Measurements from ENCODE around the gene FAM222A.

FAM222A gene

DNA sequence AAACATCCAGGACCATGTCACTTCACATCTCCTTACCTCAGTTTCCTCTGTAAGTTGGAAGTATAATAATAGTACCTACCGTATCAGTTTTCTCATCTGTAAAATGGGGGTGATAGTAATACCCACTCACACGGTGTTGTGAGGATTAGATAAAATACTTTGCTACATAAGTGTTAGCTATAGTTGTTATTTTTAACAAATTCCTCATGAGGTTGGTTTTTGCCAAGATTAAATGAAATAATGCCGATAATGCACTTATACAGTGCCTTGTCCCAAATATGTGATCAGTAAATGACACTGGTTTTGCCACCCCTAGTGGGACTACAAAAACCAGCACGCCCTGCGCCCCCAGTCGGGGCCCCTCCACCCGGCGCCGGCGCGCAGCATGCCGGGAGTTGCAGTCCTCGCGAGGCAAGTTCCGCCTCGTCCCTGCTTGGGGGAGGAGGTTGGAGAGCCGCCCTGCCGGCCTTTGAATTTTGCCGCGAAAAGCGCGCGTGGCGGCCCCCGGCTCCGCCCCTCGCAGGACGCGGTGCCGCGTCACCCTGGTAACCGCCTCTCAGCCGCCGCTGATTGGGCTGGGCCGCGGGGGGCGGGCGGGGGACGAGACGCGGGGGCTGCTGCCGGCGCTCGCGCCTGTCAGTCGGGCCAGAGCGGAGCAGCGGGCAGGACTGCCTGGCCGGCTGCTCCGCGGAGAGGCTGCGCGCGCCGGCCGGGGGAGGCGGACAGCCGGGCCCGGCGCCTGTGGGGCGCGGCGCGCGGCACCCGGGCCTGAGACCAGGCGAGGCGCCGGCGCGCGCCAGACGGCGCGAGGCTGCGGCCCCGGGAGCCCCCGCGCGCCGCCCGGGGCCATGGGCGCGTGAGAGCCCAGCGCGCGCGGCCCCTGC, at the start of gene FAM222A:
TSS of gene FAM222A (plus strand) at position 639 of the 884 bp plus-strand sequence. CDS start 30,322 bp downstream, outside the sequence.
- Histone ChIP-seq H3K9me3 (ENCODE audit: insufficient read depth, low read length) (no peaks in the 10 kb centered on the region), H3K27me3 (ENCODE audit: low read depth, low read length) (no peaks in the 10 kb centered on the region), H3K4me3 (ENCODE audit: low read length) (peak within 1 kb of the TSS; percentile 95), H3K4me2 (ENCODE audit: low read length) (peak within 1 kb of the TSS; percentile 86), H3K4me1 (ENCODE audit: low read length) (peaks cover 6% of the 10 kb centered on the region), H3K9ac (ENCODE audit: low read length) (peak within 1 kb of the TSS; percentile 46), H3K79me2 (ENCODE audit: low read length) (no peaks in the 10 kb centered on the region), H2AFZ (ENCODE audit: low read depth, low read length) (peak within 1 kb of the TSS; percentile 66; the same call in 1 of the 2 replicates), H4K20me1 (ENCODE audit: insufficient read depth, low read length) (no peaks in the 10 kb centered on the region), H3K27ac (ENCODE audit: low read length) (no peak within 1 kb of the TSS), H3K36me3 (replicated peaks; ENCODE audit: low read depth, low read length) (no peaks in the 10 kb centered on the region)
- TF ChIP-seq, protein P1, sequence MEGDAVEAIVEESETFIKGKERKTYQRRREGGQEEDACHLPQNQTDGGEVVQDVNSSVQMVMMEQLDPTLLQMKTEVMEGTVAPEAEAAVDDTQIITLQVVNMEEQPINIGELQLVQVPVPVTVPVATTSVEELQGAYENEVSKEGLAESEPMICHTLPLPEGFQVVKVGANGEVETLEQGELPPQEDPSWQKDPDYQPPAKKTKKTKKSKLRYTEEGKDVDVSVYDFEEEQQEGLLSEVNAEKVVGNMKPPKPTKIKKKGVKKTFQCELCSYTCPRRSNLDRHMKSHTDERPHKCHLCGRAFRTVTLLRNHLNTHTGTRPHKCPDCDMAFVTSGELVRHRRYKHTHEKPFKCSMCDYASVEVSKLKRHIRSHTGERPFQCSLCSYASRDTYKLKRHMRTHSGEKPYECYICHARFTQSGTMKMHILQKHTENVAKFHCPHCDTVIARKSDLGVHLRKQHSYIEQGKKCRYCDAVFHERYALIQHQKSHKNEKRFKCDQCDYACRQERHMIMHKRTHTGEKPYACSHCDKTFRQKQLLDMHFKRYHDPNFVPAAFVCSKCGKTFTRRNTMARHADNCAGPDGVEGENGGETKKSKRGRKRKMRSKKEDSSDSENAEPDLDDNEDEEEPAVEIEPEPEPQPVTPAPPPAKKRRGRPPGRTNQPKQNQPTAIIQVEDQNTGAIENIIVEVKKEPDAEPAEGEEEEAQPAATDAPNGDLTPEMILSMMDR (IDR thresholded peaks at IDR 0.05; ENCODE audit: low read depth, low read length): no peak
- no peak for TF ChIP-seq EZH2phosphoT487 (IDR thresholded peaks at IDR 0.05; ENCODE audit: low read depth)

DNA sequence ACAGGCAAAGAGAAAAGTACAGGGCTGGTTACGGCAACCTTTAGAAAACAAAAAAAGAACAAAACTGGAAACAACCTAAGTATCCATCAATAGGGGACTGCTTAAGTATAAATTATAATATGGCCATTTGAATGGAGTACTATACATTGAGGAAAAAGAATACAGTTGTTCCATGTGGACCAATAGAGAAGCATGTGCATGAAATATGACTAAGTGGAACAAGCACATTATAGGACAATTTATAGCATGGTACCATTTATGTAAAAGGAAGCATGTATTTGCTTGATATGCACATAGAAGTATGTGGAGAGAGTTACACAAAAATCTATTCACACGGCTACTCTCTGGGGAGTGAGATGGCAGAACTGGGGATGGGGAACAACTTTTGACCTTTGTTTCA, 49.2 kb upstream of the FAM222A start:
- Histone ChIP-seq H4K20me1 (ENCODE audit: insufficient read depth, low read length) (no peaks in the 10 kb centered on the region), H3K4me2 (ENCODE audit: low read length) (no peak overlapping the region), H3K9ac (ENCODE audit: low read length) (no peak overlapping the region), H3K36me3 (replicated peaks; ENCODE audit: low read depth, low read length) (no peaks in the 10 kb centered on the region), H3K27me3 (ENCODE audit: low read depth, low read length) (peaks cover 11% of the 10 kb centered on the region; the same call in 1 of the 2 replicates), H3K4me3 (ENCODE audit: low read length) (no peak overlapping the region), H3K4me1 (ENCODE audit: low read length) (no peaks in the 10 kb centered on the region), H2AFZ (ENCODE audit: low read depth, low read length) (no peak overlapping the region), H3K9me3 (ENCODE audit: insufficient read depth, low read length) (no peaks in the 10 kb centered on the region), H3K79me2 (ENCODE audit: low read length) (no peaks in the 10 kb centered on the region), H3K27ac (ENCODE audit: low read length) (no peak overlapping the region)
- no peak for TF ChIP-seq EZH2phosphoT487 (IDR thresholded peaks at IDR 0.05; ENCODE audit: low read depth)
- TF ChIP-seq, protein P1 (IDR thresholded peaks at IDR 0.05; ENCODE audit: low read depth, low read length): no peak

DNA sequence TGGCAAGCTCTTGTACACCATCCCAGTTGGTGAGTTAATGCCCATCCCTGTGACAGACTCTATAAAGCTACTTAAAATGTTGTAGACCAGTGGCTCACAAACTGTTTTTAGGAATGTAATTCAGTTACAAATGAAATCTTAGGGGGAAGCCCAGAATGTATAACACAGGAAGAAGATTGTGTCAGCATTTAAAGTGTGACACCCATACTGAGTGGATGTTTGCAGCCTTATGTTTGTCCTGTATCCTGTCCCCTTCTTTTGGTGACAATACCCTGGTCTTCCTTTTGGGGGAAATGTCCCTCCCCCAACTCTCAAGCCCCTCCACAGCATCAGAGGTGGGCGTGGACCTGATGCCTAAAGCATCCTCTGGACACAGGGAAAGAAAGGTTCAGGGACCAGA, 47.6 kb upstream of the FAM222A start:
- Histone ChIP-seq H3K4me2 (ENCODE audit: low read length) (no peak overlapping the region), H3K36me3 (replicated peaks; ENCODE audit: low read depth, low read length) (no peaks in the 10 kb centered on the region), H3K27me3 (ENCODE audit: low read depth, low read length) (peaks cover 15% of the 10 kb centered on the region; the same call in 1 of the 2 replicates), H4K20me1 (ENCODE audit: insufficient read depth, low read length) (no peaks in the 10 kb centered on the region), H3K79me2 (ENCODE audit: low read length) (no peaks in the 10 kb centered on the region), H3K4me1 (ENCODE audit: low read length) (no peaks in the 10 kb centered on the region), H2AFZ (ENCODE audit: low read depth, low read length) (no peak overlapping the region), H3K4me3 (ENCODE audit: low read length) (no peak overlapping the region), H3K9ac (ENCODE audit: low read length) (no peak overlapping the region), H3K9me3 (ENCODE audit: insufficient read depth, low read length) (no peaks in the 10 kb centered on the region), H3K27ac (ENCODE audit: low read length) (no peak overlapping the region)
- TF ChIP-seq, protein P1 (IDR thresholded peaks at IDR 0.05; ENCODE audit: low read depth, low read length): no peak
- TF ChIP-seq EZH2phosphoT487 (IDR thresholded peaks at IDR 0.05; ENCODE audit: low read depth): no peak

DNA sequence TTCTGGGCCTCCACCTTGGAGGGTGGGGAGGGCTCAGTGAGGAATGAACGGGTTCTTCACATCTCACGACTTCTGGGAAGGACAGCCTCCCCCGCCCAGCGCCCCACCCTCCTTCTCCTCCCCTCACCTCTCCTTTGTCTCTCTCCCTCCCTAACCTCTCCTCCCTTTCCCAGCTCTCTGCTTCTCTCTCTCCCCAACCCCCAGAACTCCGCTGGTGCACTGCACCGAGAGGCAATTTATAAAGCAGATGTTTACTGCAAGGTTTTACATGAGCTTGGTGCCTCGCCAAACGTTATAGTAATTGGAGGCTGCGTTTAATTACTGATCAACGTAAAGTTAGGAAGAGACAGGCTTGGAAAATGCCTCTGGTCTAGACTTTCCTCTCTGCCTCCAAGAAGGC, 42.9 kb upstream of the FAM222A start:
- no peaks in the 10 kb centered on the region for H3K4me1 ChIP-seq (ENCODE audit: low read length)
- no peaks in the 10 kb centered on the region for H4K20me1 ChIP-seq (ENCODE audit: insufficient read depth, low read length)
- H2AFZ ChIP-seq (ENCODE audit: low read depth, low read length): no peak overlapping the region
- H3K9me3 ChIP-seq (ENCODE audit: insufficient read depth, low read length): no peaks in the 10 kb centered on the region
- H3K36me3 ChIP-seq (replicated peaks; ENCODE audit: low read depth, low read length): no peaks in the 10 kb centered on the region
- no peak overlapping the region for H3K9ac ChIP-seq (ENCODE audit: low read length)
- H3K27me3 ChIP-seq (ENCODE audit: low read depth, low read length): peaks cover 18% of the 10 kb centered on the region; the same call in 1 of the 2 replicates
- H3K4me3 ChIP-seq (ENCODE audit: low read length): no peak overlapping the region
- TF ChIP-seq EZH2phosphoT487 (IDR thresholded peaks at IDR 0.05; ENCODE audit: low read depth): no peak
- TF ChIP-seq, protein P1 (IDR thresholded peaks at IDR 0.05; ENCODE audit: low read depth, low read length): no peak
- H3K79me2 ChIP-seq (ENCODE audit: low read length): no peaks in the 10 kb centered on the region
- H3K27ac ChIP-seq (ENCODE audit: low read length): no peak overlapping the region
- H3K4me2 ChIP-seq (ENCODE audit: low read length): no peak overlapping the region

Measured in OCI-LY3 (cell line).